ENCODE results near the gene ESPN. TPM values are rescaled to one million over a fixed set of nuclear protein-coding genes. Genes with fewer than 3 reads are reported as not detected.

Gene ESPN
- total and polyA plus RNA-seq, 10 donors: 0.26 to 6.0 (median 0.54) TPM; not detected in 1

DNA sequence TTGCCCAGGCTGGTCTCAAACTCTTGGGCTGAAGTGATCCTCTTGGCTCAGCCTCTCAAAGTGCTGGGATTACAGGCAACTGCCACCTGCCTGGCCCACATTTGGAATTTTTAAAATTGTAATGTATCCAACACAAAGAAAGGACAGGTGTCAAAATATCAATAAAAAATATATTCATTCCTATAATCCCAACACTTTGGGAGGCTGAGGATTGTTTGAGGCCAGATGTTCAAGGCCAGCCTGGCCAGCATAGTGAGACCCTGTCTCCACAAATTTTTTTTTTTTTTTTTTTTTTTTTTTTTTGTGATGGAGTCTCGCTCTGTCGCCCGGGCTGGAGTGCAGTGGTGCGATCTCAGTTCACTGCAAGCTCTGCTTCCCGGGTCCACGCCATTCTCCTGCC is 14.8 kb upstream of the ESPN start:
- Histone ChIP-seq H3K27ac (no peak overlapping the region), H3K4me3 (no peak overlapping the region), H3K36me3 (no peaks in the 10 kb centered on the region), H3K9me3 (no peaks in the 10 kb centered on the region), H3K4me1 (peaks cover 0 to 7% (median 4%) of the 10 kb centered on the region in 6 donors), H3K27me3 (replicated peaks in 1 of 7) (peaks cover 0 to 51% (median 8%) of the 10 kb centered on the region in 7 donors)
- TF ChIP-seq, protein P1, sequence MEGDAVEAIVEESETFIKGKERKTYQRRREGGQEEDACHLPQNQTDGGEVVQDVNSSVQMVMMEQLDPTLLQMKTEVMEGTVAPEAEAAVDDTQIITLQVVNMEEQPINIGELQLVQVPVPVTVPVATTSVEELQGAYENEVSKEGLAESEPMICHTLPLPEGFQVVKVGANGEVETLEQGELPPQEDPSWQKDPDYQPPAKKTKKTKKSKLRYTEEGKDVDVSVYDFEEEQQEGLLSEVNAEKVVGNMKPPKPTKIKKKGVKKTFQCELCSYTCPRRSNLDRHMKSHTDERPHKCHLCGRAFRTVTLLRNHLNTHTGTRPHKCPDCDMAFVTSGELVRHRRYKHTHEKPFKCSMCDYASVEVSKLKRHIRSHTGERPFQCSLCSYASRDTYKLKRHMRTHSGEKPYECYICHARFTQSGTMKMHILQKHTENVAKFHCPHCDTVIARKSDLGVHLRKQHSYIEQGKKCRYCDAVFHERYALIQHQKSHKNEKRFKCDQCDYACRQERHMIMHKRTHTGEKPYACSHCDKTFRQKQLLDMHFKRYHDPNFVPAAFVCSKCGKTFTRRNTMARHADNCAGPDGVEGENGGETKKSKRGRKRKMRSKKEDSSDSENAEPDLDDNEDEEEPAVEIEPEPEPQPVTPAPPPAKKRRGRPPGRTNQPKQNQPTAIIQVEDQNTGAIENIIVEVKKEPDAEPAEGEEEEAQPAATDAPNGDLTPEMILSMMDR (IDR thresholded peaks at IDR 0.05 in 8 of 11, conservative IDR thresholded peaks at IDR 0.05 in 3 of 11): no peak
- TF ChIP-seq POLR2A (IDR thresholded peaks at IDR 0.05): no peak
- TF ChIP-seq POLR2AphosphoS5 (IDR thresholded peaks at IDR 0.05): no peak
- 85 to 96% (median 92%) methylated on average over 3 to 6 of the region's 6 CpGs for WGBS, 5 donors
- intact Hi-C loops (cut with DNase I; ENCODE audit: low total_unique reads): loop anchor here (5.0 kb wide), 1 partner anchor 162 kb away; no protein-coding TSS in a partner anchor
- no peak for DNase-seq

DNA sequence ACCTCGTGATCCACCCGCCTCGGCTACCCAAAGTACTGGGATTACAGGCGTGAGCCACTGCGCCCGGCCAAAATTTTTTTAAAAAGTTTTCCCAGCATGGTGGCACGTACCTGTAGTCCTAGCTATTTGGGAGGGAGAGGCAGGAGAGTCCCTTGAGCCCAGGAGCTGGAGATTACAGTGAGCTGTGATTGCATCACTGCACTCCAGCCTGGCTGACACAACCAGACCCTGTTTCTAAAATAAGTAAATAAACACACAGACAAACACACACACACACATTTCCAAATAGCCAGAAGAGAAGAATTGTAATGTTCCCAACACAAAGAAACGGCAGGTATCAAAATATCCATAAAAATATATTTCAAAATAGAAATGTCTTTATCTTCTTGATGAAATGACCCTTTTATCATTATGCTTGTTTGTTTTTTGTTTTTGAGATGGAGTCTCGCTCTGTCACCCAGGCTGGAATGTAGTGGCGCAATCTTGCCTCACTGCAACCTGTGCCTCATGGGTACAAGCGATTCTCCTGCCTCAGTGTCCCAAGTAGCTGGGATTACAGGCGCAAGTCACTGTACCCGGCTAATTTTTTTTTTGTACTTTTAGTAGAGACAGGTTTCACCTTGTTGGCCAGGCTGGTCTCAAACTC is 14.2 kb upstream of the ESPN start:
- Histone ChIP-seq H3K27me3 (replicated peaks in 1 of 7) (peaks cover 0 to 52% (median 15%) of the 10 kb centered on the region in 7 donors), H3K9me3 (no peaks in the 10 kb centered on the region), H3K4me3 (no peak overlapping the region), H3K36me3 (no peaks in the 10 kb centered on the region), H3K27ac (no peak overlapping the region), H3K4me1 (peaks cover 0 to 8% (median 3%) of the 10 kb centered on the region in 6 donors)
- TF ChIP-seq POLR2A (IDR thresholded peaks at IDR 0.05) (no peak), POLR2AphosphoS5 (IDR thresholded peaks at IDR 0.05) (no peak)
- TF ChIP-seq, protein P1 (IDR thresholded peaks at IDR 0.05 in 8 of 11, conservative IDR thresholded peaks at IDR 0.05 in 3 of 11): no peak
- no peak for DNase-seq
- 82 to 93% (median 89%) methylated on average over 13 of the region's 13 CpGs for WGBS, 5 donors
- intact Hi-C loops (cut with DNase I; ENCODE audit: low total_unique reads): no loop called here

GRCh38 chr1:6412896-6413295 is 11.7 kb upstream of the ESPN start:
- DNase-seq: no peak
- peaks cover 0 to 70% (median 40%) of the 10 kb centered on the region in 7 donors for H3K27me3 ChIP-seq (replicated peaks in 1 of 7)
- H3K36me3 ChIP-seq: no peaks in the 10 kb centered on the region
- TF ChIP-seq POLR2AphosphoS5 (IDR thresholded peaks at IDR 0.05) (no peak), POLR2A (IDR thresholded peaks at IDR 0.05) (no peak)
- TF ChIP-seq, protein P1 (IDR thresholded peaks at IDR 0.05 in 8 of 11, conservative IDR thresholded peaks at IDR 0.05 in 3 of 11): no peak
- intact Hi-C loops (cut with DNase I; ENCODE audit: low total_unique reads): no loop called here
- H3K27ac ChIP-seq: no peak overlapping the region
- no peak overlapping the region for H3K4me3 ChIP-seq
- no peaks in the 10 kb centered on the region for H3K9me3 ChIP-seq
- WGBS, 5 donors: 64 to 80% (median 70%) methylated on average over 6 of the region's 6 CpGs
- H3K4me1 ChIP-seq: peaks cover 0 to 8% (median 3%) of the 10 kb centered on the region in 6 donors

GRCh38 chr1:6414443-6414844 is 10.1 kb upstream of the ESPN start:
- 7 to 12% (median 8%) methylated on average over 14 to 15 of the region's 15 CpGs for WGBS, 5 donors
- intact Hi-C loops (cut with DNase I; ENCODE audit: low total_unique reads): no loop called here
- Histone ChIP-seq H3K27ac (no peak overlapping the region), H3K9me3 (no peaks in the 10 kb centered on the region), H3K4me3 (no peak overlapping the region), H3K4me1 (peaks cover 5 to 20% (median 14%) of the 10 kb centered on the region in 6 donors), H3K27me3 (replicated peaks in 1 of 7) (peaks cover 8 to 85% (median 55%) of the 10 kb centered on the region in 7 donors), H3K36me3 (no peaks in the 10 kb centered on the region)
- TF ChIP-seq, protein P1 (IDR thresholded peaks at IDR 0.05 in 8 of 11, conservative IDR thresholded peaks at IDR 0.05 in 3 of 11): peak in 5 of 11 experiments; percentile 15 to 43 (median 36)
- no peak for TF ChIP-seq POLR2AphosphoS5 (IDR thresholded peaks at IDR 0.05)
- TF ChIP-seq POLR2A (IDR thresholded peaks at IDR 0.05): no peak
- no peak for DNase-seq

Data from spleen (tissue), 11 donors.